HUDEP-2 (cell line): Measurements from ENCODE around the gene NPHP4.

ENCODE experiments used
- DNase-seq, 76 experiments: peaks; one replicate each; lab custom pipeline; 2025; ENCODE audit not compliant: unreplicated experiment in 76 of 76; lab: John Stamatoyannopoulos, UW

NPHP4 gene

GRCh38 chr1:6005276-6005917 is 13.2 kb upstream of the NPHP4 start:
- DNase-seq = no peak

- no peak for DNase-seq
Measured at GRCh38 chr1:6004412-6005123, 12.3 kb upstream of the NPHP4 start.

GRCh38 chr1:6003568-6004411 is 11.6 kb upstream of the NPHP4 start:
- DNase-seq = no peak

GRCh38 chr1:6002714-6003501 is 10.7 kb upstream of the NPHP4 start:
- no peak for DNase-seq

- peak in 6 of 76 experiments; percentile 3 to 24 (median 12) for DNase-seq
Measured at GRCh38 chr1:6001992-6002576, 9.9 kb upstream of the NPHP4 start.

- no peak for DNase-seq
Measured at GRCh38 chr1:6000444-6001288, 8.4 kb upstream of the NPHP4 start.

- DNase-seq = no peak
Measured at GRCh38 chr1:5999711-6000443, 7.7 kb upstream of the NPHP4 start.

- no peak for DNase-seq
Measured at GRCh38 chr1:5998906-5999301, 6.7 kb upstream of the NPHP4 start.

- DNase-seq = no peak
Measured at GRCh38 chr1:5998051-5998905, 6.1 kb upstream of the NPHP4 start.

- no peak for DNase-seq
Measured at GRCh38 chr1:5997316-5997715, 5.1 kb upstream of the NPHP4 start.

GRCh38 chr1:5996641-5997270 is 4.5 kb upstream of the NPHP4 start:
- DNase-seq = no peak

GRCh38 chr1:5995871-5996630 is 3.8 kb upstream of the NPHP4 start:
- DNase-seq = no peak

GRCh38 chr1:5994713-5995621 is 2.7 kb upstream of the NPHP4 start:
- no peak for DNase-seq

- peak in 4 of 76 experiments; percentile 5 to 9 (median 6) for DNase-seq
Measured at GRCh38 chr1:5993556-5994491, 1.6 kb upstream of the NPHP4 start.
